22Rv1 (cell line): Measurements from ENCODE around the gene ALKBH1.

Experiments used
- CTCF ChIP-seq: fragments of 450-650 bp; IDR thresholded peaks from 2 replicates; pipeline ENCODE4 v1.5.1; 2017; ENCODE audit warnings: mild to moderate bottlenecking
- ZFX ChIP-seq: fragments of 450-650 bp; IDR thresholded peaks from 2 replicates; pipeline ENCODE4 v1.6.1; 2017; ENCODE audit warnings: antibody characterized with exemption, borderline replicate concordance

GRCh38 chr14:77640756-77641533 lies 66.9 kb downstream of the ALKBH1 start:
- no peak for TF ChIP-seq CTCF
- TF ChIP-seq ZFX = no peak
